Neural progenitor cell (in vitro differentiated cells): ENCODE results near the gene KCNMB2. TPM values are rescaled to one million over a fixed set of nuclear protein-coding genes. Genes with fewer than 3 reads are reported as not detected.

Experiments used
- DNase-seq: peaks from one replicate; pipeline ENCODE4 v3.0.0-alpha.2; 2016; ENCODE audit warnings: low spot score
- H2AFZ ChIP-seq: fragments of 200-600 bp; sonication (generic); replicated peaks from 2 replicates; pipeline ENCODE4 v1.6.1; 2016; ENCODE audit warnings: antibody characterized with exemption
- H3F3A ChIP-seq: fragments of 200-600 bp; sonication (generic); 2 replicates; pipeline ENCODE4 v1.6.1; 2016; ENCODE audit warnings: antibody characterized with exemption, low read depth
- H3K27ac ChIP-seq: fragments of 200-600 bp; sonication (generic); 2 replicates; pipeline ENCODE4 v1.5.1; 2016; ENCODE audit warnings: mild to moderate bottlenecking
- H3K27me3 ChIP-seq: fragments of 200-600 bp; sonication (generic); 2 replicates; pipeline ENCODE4 v1.6.1; 2016; ENCODE audit warnings: mild to moderate bottlenecking, moderate library complexity
- H3K36me3 ChIP-seq: fragments of 200-600 bp; sonication (generic); 2 replicates; pipeline ENCODE4 v1.5.1; 2016
- H3K4me1 ChIP-seq: fragments of 200-600 bp; sonication (generic); 2 replicates; pipeline ENCODE4 v1.6.1; 2016; ENCODE audit warnings: mixed run types
- H3K4me2 ChIP-seq: fragments of 200-600 bp; sonication (generic); 2 replicates; pipeline ENCODE4 v1.6.1; 2016
- H3K4me3 ChIP-seq: fragments of 200-600 bp; sonication (generic); 2 replicates; pipeline ENCODE4 v1.5.1; 2016
- H3K79me2 ChIP-seq: fragments of 200-600 bp; sonication (generic); 2 replicates; pipeline ENCODE4 v1.6.1; 2016; ENCODE audit warnings: low read depth
- H3K9ac ChIP-seq: fragments of 200-600 bp; sonication (generic); 2 replicates; pipeline ENCODE4 v1.6.1; 2016
- H3K9me3 ChIP-seq: fragments of 200-600 bp; sonication (generic); 2 replicates; pipeline ENCODE4 v1.5.1; 2016; ENCODE audit warnings: low read depth
- H4K20me1 ChIP-seq: fragments of 200-600 bp; sonication (generic); 2 replicates; pipeline ENCODE4 v1.6.1; 2016; ENCODE audit warnings: low read depth
- H3K27ac Mint-ChIP-seq: 3 replicates; pipeline ENCODE4 v1.8.0; 2021; ENCODE audit warnings: mixed read lengths
- H3K27me3 Mint-ChIP-seq: 2 replicates; pipeline ENCODE4 v1.8.0; 2022; ENCODE audit warnings: low read depth, mild to moderate bottlenecking, inconsistent platforms, moderate library complexity, mixed read lengths; ENCODE audit not compliant: insufficient read depth
- H3K36me3 Mint-ChIP-seq: 3 replicates; pipeline ENCODE4 v1.8.0; 2021; ENCODE audit warnings: mixed read lengths
- H3K4me1 Mint-ChIP-seq: 3 replicates; pipeline ENCODE4 v1.8.0; 2021; ENCODE audit warnings: mixed read lengths
- H3K4me3 Mint-ChIP-seq: 3 replicates; pipeline ENCODE4 v1.8.0; 2021; ENCODE audit warnings: mild to moderate bottlenecking, moderate library complexity, mixed read lengths
- H3K9me3 Mint-ChIP-seq: 3 replicates; pipeline ENCODE4 v1.8.0; 2020; ENCODE audit warnings: mixed read lengths
- CTCF ChIP-seq: fragments of 200-600 bp; sonication (generic); IDR thresholded peaks from 2 replicates; pipeline ENCODE4 v1.5.1; 2017; ENCODE audit warnings: antibody characterized with exemption, mild to moderate bottlenecking
- EZH2 ChIP-seq: fragments of 200-600 bp; sonication (generic); IDR thresholded peaks from 2 replicates; pipeline ENCODE4 v1.6.1; 2017; ENCODE audit warnings: antibody characterized with exemption, mild to moderate bottlenecking, moderate library complexity
- EZH2phosphoT487 ChIP-seq: fragments of 200-600 bp; sonication (generic); IDR thresholded peaks from 2 replicates; pipeline ENCODE4 v1.6.1; 2017; ENCODE audit warnings: antibody characterized with exemption
- total RNA-seq: library from RNA; depleted of rRNA; stranded (reverse); fragments of >200 nt; gene quantifications from 2 replicates; pipeline ENCODE4 v1.2.3, GENCODE V29; 2015; ENCODE audit warnings: low replicate concordance

The KCNMB2 gene
- total RNA-seq, 1 donor from 2014 or later = not detected

- Histone ChIP-seq H3K4me3 (no peak overlapping the region), H3K27me3 (no peaks in the 10 kb centered on the region), H2AFZ (no peak overlapping the region), H3K79me2 (no peaks in the 10 kb centered on the region), H4K20me1 (no peaks in the 10 kb centered on the region), H3K36me3 (no peaks in the 10 kb centered on the region), H3K4me1 (no peaks in the 10 kb centered on the region), H3K4me2 (no peak overlapping the region), H3K27ac (no peak overlapping the region), H3K9me3 (no peaks in the 10 kb centered on the region), H3K9ac (no peak overlapping the region), H3F3A (no peaks in the 10 kb centered on the region)
- TF ChIP-seq EZH2 (no peak), EZH2phosphoT487 (no peak), CTCF (no peak)
- Mint-ChIP-seq H3K27ac (no peak overlapping the region), H3K9me3 (no peaks in the 10 kb centered on the region), H3K4me1 (no peaks in the 10 kb centered on the region), H3K27me3 (peaks cover 2% of the 10 kb centered on the region), H3K4me3 (no peak overlapping the region), H3K36me3 (no peaks in the 10 kb centered on the region)
- DNase-seq = no peak
Measured at GRCh38 chr3:178568155-178568731, 32.0 kb downstream of the KCNMB2 start.

GRCh38 chr3:178568911-178569310, 32.7 kb downstream of the KCNMB2 start:
- H3K4me1 ChIP-seq = no peaks in the 10 kb centered on the region
- H3K27ac ChIP-seq = no peak overlapping the region
- no peak overlapping the region for H3K4me2 ChIP-seq
- H3K79me2 ChIP-seq = no peaks in the 10 kb centered on the region
- no peaks in the 10 kb centered on the region for H3K36me3 Mint-ChIP-seq
- H3F3A ChIP-seq = no peaks in the 10 kb centered on the region
- H3K4me1 Mint-ChIP-seq = no peaks in the 10 kb centered on the region
- H3K9ac ChIP-seq = no peak overlapping the region
- no peak for DNase-seq
- H3K4me3 ChIP-seq = no peak overlapping the region
- no peak overlapping the region for H2AFZ ChIP-seq
- no peaks in the 10 kb centered on the region for H3K27me3 ChIP-seq
- TF ChIP-seq CTCF = no peak
- TF ChIP-seq EZH2phosphoT487 = no peak
- TF ChIP-seq EZH2 = no peak
- H3K36me3 ChIP-seq = no peaks in the 10 kb centered on the region
- H3K9me3 Mint-ChIP-seq = no peaks in the 10 kb centered on the region
- H4K20me1 ChIP-seq = no peaks in the 10 kb centered on the region
- no peak overlapping the region for H3K4me3 Mint-ChIP-seq
- H3K27me3 Mint-ChIP-seq = no peaks in the 10 kb centered on the region
- H3K9me3 ChIP-seq = no peaks in the 10 kb centered on the region
- H3K27ac Mint-ChIP-seq = no peak overlapping the region

GRCh38 chr3:178569826-178570225, 33.6 kb downstream of the KCNMB2 start:
- Histone ChIP-seq H3K27me3 (no peaks in the 10 kb centered on the region), H3K36me3 (no peaks in the 10 kb centered on the region), H3K9ac (no peak overlapping the region), H3F3A (no peaks in the 10 kb centered on the region), H3K4me2 (no peak overlapping the region), H2AFZ (no peak overlapping the region), H3K4me1 (no peaks in the 10 kb centered on the region), H3K4me3 (no peak overlapping the region), H3K79me2 (no peaks in the 10 kb centered on the region), H4K20me1 (no peaks in the 10 kb centered on the region), H3K27ac (no peak overlapping the region), H3K9me3 (no peaks in the 10 kb centered on the region)
- H3K36me3 Mint-ChIP-seq = no peaks in the 10 kb centered on the region
- DNase-seq = no peak
- H3K4me3 Mint-ChIP-seq = no peak overlapping the region
- no peak for TF ChIP-seq CTCF
- no peak for TF ChIP-seq EZH2
- no peak for TF ChIP-seq EZH2phosphoT487
- no peak overlapping the region for H3K27ac Mint-ChIP-seq
- no peaks in the 10 kb centered on the region for H3K4me1 Mint-ChIP-seq
- no peaks in the 10 kb centered on the region for H3K9me3 Mint-ChIP-seq
- no peaks in the 10 kb centered on the region for H3K27me3 Mint-ChIP-seq
